ENCODE data around the gene MTAP.
A peak's percentile ranks its signal among the peaks of the same experiment; 100 is the strongest.

Gene MTAP

DNA sequence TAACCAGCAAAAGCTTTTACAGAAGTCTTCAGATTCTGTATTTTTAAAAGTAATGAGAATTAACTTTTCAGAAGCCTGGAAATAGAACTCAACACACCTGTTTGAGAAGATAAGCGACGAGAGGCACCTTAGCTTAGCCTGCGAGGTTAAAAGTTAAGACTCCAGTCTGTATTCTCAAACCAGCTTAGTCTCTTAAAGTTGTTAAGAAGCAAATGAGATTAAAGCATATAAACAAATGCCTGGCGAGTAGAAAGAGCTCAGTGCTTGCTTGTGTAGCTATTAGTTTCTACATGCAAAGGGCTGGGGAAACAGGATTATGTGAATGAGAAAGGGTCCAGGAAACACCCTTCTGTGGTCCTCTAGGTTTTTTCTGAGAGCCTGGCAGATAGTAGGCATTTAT, 51.7 kb downstream of the MTAP start:
- no peak for DNase-seq

DNA sequence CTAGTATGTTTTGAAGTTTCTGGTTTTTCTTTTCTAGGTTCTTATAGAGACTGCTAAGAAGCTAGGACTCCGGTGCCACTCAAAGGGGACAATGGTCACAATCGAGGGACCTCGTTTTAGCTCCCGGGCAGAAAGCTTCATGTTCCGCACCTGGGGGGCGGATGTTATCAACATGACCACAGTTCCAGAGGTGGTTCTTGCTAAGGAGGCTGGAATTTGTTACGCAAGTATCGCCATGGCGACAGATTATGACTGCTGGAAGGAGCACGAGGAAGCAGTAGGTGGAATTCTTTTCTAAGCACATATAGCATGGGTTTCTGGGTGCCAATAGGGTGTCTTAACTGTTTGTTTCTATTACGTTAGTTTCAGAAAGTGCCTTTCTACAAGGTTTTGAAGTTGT, 52.2 kb downstream of the MTAP start:
- DNase-seq = peak; percentile 15

DNA sequence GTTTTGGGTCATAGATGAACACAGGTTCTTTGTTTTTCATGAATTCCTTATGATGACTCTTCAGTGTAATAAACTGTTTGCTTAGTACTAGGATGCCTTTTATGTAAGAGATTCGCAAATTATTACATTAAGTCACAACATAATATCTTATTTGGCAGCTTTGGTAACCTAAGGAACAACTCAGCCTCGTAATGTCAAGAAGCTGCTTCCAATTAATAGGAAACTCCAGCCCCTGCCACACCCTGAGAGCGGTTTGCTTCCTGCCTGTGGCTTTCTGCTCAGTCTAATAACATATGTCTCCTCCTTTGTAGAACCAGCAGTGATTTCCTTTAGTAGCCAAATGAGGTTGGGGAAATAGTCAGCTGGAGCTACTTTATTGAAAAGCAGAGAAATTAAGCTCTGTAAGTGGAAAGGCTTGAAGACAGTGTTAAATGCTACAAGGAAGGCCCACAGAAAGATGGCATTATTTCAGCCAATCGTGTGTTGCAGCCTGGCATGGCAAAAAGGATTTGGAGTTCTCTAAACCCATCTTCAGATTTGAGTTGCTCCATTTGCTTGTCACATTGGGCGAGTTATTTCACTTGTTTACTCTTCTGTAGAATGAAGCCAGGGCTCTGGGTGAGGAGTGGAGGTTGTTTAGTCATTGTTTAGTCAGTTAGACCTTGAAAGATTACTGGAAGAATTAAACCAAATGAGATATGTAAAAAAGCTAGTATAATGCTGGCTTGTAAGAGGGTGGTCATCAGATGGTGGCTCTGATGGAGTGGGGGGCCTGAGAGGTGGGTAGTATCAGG, 54.1 kb downstream of the MTAP start:
- peak; percentile 50 for DNase-seq

DNA sequence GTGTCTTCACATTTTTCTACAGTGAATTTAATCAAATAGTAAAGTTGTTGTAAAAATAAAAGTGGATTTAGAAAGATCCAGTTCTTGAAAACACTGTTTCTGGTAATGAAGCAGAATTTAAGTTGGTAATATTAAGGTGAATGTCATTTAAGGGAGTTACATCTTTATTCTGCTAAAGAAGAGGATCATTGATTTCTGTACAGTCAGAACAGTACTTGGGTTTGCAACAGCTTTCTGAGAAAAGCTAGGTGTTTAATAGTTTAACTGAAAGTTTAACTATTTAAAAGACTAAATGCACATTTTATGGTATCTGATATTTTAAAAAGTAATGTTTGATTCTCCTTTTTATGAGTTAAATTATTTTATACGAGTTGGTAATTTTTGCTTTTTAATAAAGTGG, 60.4 kb downstream of the MTAP start:
- DNase-seq = no peak

DNA sequence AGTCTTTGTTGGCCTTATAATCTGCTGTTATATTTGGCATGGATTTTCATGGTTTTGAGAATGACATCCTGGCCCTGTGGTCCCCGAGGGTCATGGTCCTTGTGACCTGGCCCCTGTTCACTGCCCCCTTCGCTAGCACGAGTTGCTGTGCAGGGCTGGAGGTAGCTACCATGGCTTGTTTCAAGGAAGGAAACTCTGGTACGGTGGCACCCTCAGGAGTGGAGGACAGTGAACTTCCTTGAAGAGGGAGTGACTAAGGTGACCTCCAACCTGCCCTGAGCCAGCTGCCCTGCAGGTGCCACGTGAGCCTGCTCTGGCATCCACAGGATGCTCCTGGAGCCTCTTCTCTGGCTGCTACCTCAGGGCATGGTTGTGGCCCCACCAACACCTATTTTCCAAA, 62.1 kb downstream of the MTAP start:
- no peak for DNase-seq

DNA sequence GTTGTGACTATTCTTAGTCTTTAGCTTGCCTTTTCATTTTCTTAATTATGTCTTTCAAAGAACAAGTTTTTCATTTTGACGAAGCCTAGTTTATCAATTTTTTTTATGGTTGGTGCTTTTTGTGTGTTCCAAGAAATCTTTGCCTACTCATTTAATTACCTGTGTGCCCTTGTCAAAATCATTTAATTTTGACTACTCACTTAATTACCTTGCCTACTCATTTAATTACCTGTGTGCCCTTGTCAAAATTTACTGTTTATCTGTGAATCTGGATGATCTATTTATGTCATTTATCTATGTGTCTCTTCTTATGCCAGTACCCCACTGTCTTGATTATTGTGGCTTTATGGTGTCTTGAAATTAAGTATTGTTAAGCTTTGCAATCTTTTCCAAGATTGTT, 63.9 kb downstream of the MTAP start:
- DNase-seq = no peak

DNA sequence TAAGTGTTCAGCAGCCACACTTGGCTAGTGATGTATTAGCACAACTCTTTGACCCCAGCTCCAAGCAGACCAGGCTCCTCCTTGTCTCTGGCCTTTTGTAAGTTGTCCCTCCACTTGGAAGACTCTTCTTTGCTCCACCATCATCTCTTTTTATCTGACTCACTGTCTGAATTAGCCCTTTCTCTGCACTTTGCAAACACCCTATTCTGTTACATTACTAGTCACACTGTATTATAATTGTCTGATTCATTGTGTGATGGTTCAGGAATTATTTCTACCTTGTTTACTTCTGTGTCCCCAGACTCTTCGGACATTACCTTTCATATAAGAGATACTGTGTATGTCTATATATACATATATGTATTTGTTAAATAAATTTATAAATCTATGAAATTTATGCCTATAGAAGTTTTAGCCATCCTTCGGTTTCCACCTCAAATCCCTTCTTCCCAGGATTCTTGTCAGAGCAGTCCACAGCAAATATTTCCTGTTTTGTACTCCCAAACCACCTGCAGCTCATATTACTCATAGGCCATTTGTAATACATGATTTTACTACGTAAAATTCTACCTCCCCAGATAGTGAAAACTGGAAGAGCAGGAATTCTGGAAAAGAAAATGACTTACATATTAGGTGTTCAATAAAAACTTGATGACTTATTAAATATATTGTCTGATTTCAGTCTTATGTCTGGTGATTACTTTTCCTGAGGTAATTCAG, 69.0 kb downstream of the MTAP start:
- no peak for DNase-seq

DNA sequence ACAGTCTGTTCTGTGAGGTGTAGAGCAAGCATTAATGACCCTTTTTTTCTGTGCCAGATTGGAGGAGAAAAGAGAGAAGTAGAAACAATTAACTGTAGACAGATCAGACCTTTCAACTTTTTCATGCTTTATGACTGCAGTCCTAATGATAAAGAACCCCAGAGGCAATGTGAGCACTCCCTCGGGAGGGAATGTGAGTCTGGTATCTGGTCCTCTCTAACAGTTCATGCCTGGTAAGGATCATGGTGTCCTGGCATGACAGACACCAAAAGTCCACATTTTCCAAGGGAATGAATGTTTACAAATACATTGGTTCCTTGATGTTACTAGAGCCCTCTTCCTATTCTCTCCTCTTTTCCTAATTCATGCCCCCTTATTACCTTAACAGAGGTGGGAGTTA, 70.3 kb downstream of the MTAP start:
- DNase-seq = no peak

DNA sequence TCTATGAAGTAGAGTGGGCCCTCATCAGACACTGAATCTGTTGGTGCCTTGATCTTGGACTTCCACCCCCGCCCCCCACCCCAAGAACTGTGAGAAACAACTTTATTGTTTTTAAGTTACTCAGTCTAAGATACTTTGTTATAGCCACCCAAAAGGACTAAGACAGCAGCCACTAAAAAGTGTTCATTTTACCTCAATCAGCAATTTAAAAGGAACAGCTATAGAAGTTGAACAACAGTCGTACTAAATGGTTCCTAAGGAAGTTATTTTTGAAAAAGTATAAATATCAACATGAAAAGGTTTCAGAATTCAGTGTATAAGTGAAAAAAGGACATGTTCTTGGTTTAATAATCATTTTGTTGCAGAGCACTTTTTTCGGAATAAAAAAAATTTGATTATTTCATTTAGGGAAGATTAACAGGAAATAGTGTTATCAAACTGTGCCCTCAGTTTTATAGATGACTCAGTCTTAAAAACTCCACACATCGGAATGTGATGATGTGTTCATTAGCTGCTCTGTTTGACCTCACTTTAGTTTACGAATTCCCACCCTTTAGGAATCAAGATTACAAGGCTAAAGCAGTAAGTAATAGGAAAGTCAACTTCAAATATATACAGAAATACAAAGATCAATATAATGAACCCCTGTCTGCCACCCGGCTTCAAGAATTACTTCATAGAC, 71.2 kb downstream of the MTAP start:
- peak; percentile 62 for DNase-seq

DNA sequence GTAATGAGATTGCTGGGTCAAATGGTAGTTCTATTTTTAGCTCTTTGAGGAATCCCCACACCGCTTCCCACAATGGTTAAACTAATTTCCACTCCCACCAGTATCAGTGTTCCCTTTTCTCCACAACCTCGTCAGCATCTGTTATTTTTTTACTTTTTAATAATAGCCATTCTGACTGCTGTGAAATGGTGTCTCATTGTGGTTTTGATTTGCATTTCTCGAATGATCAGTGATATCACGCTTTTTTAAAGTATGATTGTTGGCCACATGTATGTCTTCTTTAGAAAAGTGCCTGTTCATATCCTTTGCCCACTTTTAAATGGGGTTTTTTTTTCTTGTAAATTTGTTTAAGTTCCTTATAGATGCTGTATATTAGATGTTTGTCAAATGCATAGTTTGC, 73.5 kb downstream of the MTAP start:
- no peak for DNase-seq

DNA sequence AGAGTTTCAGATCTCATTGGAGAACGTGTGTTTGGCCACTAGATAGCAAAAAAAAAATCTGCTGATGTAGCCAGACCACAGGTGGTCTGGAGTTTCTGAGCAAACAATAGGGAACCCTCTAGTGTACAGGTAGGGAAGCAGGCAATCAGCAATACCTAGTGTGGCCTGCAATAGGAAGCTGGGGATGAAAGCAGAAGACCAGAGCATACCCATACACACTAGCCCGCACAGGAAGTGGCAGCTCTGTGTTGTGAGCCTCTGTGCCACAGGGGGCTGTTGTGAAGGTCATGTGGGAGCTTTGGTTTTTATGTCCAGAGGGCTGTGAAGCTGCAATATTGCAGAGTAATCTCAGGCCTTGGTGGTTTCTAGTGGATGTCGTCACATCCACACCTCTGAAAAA, 81.2 kb downstream of the MTAP start:
- no peak for DNase-seq

DNA sequence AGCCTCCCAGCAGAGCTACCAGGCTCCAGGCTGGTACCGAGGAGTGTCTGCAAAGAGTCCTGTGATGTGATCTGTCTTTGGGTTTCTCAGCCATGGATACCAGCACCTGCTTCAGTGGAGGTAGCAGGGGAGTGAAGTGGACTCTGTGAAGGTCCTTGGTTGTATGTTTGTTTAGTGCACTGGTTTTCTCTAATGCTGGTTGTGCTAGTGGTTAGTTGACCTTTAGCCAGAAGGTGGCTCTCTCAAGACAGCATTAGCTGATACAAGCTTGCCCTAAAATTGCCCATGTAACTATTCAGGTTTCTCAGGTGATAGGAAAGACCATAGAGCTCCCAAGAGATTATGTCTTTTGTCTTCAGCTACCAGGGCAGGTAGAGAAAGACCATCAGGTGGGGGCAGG, 87.2 kb downstream of the MTAP start:
- DNase-seq = no peak

DNA sequence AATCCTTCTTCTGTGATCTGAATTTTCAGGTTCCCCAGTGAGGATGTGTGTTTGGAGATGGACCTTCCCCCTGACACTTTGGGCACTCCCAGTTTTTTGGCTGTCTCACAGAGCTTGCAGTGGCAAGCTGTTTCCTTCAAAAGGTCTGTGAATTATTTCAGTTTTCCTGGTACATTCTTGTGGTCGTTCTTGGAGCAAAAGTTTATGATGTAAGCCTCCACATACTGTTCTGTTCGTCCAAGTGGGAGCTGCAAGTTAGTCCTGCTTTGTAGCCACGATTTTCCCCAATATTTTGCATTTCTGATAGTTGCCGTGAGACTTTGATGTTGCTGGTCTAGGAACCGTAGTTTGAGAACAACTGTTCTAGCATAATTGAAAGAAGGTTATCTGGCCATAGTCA, 88.3 kb downstream of the MTAP start:
- DNase-seq = no peak

DNA sequence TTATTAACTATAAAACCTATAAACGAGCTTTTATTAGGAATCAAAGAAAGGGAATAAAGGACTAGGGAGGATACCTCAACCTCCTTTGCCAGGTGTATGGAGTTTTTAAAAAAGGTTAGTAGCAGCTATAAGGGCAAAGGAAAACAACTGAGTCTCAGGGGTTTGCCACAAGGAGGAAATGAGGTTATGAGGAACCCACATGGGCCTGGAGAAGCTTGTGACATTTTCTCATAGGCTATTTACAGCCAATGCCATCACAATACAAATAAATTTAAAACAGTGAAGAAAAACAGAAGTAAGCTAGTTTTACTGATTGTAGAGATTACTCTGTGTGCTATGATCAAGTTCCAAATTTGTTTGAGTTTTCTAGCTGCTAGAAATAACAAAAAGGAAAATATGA, 99.1 kb downstream of the MTAP start:
- DNase-seq = no peak

DNA sequence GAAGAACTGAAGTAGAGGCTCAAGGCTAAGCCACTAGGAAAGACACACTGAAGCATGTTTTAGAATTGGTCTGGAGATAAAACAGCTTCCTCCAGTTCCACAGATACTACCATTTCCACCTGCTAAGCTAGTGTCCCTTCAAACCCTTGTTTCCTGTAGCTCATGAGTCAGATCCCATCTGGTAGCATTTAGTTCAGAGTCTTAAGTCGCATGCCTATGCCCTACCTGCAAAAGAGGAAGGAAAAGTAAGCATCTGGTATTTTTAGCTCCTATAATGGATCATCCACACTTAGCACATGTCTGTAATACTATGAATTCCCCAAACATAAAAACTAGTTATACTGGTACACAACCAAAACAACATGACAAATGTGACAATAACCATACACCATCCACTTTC, 99.7 kb downstream of the MTAP start:
- no peak for DNase-seq

DNA sequence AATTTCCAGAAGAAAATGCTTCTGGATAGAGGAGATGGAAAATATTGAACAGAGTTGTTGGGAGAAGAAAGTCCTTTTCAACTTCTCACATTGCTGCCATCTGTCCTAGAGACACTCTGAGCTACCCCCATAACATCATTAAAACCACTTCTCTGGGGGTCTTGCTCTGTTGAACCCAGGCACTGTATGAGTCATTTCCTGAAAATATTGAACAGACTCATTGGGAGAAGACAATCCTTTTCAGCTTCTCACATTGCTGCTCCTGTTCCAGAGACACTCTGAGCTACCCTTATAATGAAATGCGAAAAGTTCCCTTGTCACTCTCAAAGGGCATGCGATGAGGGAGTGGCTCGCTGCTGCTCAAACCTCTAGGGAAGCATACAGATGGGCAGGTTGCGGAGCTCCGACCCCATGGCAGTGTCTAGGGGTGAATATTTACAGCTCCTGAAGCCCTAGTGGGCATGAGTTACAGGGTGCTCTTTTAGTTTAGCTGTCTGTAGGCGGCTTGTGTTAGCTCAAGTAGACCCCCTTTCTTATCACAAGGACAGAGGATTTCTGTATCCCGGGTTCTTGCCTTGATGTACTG, 101.0 kb downstream of the MTAP start:
- DNase-seq = no peak

DNA sequence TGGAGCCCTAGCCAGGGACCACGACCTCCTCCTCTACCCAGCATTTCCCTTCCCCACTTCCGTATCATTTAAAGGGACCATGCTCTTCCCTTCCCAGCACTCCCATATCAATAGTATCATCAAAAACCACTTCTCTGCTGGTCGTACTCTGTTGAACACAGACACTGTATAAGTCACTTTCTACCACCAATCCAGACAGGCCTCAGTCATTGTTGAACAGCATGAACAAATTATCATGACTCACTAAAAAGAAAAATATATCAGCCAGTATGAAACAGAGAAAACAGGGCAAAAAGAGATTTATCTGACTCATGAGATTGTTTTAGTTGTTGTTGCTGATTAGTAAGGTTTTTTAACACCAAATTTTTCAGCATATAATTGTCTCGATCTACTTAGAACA, 101.9 kb downstream of the MTAP start:
- DNase-seq = peak; percentile 69

DNA sequence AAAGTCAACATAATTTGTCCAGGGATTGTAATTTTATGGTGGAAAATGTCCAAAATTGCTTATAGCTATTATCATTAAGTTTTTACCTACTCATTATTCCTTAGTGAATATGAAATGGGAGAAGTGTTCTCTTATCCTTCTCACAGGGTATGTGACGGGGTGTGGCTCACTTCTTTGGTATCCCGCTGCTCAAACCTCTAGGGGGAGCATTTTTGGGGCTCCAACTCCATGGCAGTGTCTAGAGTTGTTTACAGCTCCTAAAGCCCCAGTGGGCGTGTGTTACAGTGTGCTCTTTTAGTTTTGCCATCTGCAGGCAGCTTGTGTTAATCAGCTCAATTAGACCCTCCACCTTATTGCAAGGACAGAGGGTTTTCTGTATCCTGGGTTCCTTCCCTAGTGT, 102.3 kb downstream of the MTAP start:
- DNase-seq = peak; percentile 43

DNA sequence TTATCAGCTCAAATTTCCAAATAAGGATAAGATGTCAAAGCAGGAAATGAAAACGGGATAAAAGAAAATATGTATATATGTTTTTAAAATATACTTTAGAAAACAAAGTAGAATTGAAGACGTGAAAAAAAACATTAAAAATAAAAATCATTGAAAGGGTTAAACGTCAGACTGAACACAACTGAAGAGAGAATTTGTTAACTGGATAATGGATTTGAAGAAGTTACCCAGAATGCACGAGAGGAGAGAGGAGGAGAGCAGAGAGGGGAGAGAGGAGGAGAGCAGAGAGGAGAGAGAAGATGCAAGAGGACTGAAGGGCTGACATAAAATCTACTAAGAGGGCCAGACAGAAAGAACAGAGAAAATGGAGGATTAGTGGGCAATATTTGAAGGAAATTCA, 103.8 kb downstream of the MTAP start:
- no peak for DNase-seq

DNA sequence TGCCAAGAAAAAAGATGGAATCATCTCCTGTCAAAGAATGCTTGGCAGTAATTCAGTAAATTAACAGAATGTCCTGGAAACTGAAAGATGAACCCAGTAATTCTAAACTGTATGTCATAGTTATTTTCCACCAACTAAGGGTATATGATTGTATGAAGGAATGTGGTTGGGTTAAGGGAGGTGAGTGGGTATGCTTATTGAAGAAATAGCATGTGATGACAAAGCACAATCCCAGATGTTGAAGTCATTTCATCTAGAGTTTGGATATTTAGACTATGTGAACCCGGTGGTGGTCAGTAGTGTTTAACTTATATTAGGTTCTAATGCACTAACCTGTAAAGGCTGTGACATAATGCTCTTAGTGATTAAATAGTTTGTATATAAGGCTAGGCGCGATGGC, 104.4 kb downstream of the MTAP start:
- peak; percentile 64 for DNase-seq

DNA sequence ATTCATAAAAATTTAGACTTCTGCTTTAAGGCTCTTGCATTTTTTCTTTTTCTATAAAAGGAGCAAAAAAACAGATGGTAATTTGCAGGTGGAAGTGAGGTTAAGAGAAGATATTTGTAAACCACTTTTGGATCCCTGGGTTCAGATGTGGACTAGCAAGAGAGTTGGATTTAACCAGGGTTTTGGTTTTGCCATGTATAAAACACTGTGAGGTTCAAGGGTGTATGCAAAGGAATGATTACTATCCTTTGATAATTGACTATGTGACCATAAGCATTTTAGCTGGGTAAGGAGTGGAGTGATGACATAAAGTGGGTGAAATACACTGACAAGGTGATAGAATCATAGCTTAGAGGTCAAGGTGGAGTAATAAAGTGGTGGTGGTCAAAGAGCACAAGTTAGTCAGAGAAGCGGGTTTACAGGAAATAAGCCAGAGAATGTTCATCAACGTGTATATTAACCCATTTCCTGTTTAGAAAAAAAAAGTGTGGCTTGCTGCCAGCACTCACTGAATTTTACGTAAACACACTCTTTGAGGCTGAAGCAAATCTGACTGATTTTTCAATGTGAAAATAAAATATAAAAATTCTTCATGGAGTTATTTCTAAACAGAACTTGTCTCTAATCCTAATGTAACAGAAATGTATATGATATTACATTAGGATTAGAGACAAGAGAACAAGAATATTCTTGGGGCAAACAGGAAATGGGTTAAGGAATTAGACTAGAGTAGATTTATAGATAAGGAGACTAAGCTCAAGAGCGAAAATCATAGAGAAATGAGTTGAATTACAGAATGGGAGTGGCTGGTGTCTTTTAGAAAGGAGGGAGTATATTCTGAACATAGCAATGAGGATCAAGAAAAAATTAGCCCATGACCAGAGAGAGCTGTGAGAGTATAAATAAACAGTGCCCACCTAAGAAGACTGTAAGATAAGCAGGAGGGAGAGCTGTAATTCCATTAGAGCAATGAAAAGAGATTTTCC, 117.2 kb downstream of the MTAP start:
- DNase-seq = peak; percentile 32

DNA sequence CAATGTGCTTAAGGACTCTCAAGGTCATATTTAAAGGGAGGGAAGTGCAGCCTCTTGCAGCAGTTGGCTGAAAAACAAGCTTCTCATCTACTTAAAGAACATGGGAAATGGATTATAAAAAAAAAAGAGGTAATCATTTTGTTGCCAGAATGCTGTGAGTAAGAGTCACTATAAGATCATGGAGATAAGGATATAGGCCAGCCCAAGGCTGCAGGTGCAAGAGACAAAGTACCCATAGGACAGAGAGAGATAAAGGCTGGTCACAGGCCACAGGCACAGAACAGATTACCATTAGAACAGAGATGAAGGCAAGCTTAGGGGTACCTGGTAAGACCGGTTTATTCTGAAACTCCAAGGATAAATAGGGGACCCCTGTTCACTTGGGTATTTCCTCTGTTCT, 121.3 kb downstream of the MTAP start:
- DNase-seq = no peak
